ENCODE results near the gene MRPL34.

The MRPL34 gene

DNA sequence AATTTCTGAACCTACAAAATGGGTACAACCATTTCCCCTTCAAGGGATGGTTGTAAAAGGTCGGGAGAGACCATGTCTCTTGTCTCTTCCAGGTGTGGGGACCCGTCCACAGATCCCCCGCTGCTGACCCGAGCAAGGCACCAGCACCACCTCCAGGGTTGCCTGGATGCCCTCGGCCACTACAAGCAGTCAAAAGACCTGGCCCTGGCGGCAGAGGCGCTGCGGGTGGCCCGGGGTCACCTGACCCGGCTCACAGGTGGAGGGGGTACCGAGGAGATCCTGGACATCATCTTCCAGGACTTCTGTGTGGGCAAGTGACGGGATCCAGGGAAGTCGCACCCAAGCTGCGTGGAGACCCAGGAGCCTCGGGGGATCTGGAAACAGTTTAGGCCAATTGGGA is 35.7 kb downstream of the MRPL34 start:
- no peak for DNase-seq (ENCODE audit: low read depth, low spot score)

DNA sequence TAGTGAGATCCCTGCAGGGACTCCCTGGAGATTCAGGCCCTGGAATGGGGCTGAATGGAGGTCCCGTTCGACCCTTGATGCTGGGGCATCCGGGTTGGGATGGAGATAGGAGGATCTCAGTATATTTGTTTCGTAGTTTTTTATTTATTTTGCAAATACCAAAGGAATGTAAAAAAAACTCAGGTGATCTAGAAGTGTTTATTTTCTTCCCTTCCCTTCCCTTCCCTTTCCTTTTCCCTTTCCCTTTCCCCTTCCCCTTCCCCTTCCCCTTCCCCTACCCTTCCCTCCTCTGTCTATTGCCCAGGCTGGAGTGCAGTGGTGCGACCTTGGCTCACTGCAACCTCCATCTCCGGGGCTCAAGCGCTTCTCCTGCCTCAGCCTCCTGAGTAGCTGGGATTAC is 36.2 kb downstream of the MRPL34 start:
- DNase-seq (ENCODE audit: low read depth, low spot score), result no peak

DNA sequence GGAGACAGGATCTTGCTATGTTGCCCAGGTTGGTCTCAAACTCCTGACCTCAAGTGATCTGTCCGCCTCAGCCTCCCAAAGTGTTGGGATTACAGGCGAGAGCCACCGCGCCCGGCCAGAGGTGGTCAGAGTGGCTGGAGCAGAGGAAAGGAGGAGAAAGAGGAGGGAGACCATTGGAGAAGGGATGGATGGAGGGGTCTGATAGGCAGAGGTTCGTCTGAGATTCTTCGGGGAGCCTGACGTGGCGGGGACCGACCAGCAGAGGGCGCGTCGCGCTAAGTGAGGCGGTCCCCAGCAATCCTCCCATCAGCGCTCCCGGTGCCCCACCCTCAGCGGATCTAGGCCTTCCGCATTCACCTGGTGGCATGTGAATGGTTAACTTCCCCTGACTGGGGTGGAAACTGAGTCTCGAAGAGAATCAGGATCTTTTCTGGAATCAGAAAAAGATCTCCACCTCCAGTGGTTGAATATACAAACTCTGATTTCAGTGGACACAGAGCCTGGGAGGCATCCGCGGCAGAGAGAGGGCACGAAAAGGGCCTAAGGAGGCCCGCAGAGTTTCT is 40.5 kb downstream of the MRPL34 start:
- peak; percentile 85 for DNase-seq (ENCODE audit: low read depth, low spot score)

DNA sequence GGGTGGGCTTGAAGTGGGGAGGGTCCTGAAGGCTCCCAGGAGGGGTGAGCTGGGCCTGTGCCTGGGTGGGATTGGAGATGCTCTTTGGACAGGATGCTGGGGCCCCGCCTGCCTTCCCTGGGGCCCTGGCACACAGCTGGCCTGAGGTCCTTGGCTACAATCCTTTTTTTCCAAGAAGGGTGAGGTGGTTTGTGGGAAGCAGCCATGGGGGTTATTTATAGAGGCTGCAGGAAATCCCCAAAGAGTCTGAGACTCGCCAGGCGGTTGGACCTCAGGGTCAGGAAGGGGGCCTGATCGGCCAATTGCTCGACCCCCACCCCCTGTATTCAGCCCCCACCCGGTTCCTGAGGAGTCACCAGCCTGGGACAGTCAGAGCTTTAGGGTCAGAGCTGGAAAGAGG is 41.7 kb downstream of the MRPL34 start:
- DNase-seq (ENCODE audit: low read depth, low spot score), result no peak

DNA sequence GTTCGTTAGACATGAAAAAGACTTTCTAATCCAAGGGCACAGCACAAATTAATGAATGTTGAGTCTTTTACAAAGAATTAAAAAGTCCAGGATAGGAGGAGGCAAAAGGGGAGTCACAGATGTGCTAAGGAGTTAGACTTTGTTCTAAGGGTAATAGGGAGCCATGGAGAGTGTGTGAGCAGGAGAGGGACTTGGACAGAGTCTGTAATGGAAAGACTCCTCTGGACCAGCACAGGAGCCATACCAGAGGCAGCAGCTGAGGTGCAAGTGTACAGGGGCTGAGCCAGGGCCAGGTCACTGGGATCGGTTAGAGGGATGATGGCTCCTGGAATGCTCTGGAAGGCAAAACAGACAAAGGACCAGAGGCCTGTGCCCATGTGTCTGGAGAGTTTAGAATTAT is 42.2 kb downstream of the MRPL34 start:
- DNase-seq (ENCODE audit: low read depth, low spot score), result no peak

DNA sequence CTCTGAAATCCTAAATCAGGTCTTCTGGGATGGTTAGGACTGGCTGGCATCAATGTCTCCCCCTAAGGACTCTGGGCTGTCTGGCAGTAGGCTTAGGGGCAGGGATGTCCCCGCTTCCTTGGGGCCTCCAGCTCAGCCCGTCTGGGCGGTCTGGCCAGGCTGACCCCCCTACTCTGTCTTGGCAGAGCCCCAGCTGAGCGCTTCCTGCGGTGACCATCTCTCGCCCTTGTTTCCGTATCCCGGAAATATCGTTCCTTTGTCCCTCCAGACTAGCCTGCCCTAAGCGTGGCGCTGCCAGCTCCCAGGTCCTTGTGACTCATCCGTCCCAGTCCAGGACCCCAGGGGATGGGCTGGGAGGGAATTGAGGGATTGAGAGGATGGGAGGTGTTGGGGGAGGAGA is 43.0 kb downstream of the MRPL34 start:
- DNase-seq (ENCODE audit: low read depth, low spot score), result peak; percentile 81

DNA sequence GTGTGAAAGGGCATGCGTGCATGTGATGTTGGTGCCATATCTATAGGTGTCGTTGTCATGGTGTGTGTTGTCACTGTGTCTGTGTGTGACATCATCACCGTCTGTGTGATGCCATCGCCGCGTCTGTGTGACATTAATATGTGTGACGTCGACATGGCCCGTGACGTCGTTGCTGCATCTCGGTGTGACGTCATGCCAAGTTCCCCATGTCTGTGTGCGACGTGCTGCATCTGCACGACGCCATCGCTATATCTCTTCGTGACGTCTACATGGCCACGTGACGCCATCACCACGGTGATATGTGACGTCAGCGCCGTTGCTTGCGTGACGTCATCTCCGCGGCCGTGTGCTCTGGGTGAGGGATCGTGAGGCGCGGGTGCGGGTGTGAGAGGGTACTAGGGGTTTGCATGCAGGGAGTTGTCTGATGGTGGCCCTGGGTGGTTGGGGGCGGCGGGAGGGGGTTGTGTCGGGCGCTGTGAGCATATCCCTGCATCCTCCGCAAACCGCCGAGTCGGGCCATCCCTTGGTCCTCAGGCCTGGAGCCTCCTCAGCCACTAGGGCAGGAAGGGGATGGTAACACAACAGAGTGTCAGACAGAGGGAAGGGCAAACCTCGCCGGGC is 46.3 kb downstream of the MRPL34 start:
- DNase-seq (ENCODE audit: low read depth, low spot score), result no peak

DNA sequence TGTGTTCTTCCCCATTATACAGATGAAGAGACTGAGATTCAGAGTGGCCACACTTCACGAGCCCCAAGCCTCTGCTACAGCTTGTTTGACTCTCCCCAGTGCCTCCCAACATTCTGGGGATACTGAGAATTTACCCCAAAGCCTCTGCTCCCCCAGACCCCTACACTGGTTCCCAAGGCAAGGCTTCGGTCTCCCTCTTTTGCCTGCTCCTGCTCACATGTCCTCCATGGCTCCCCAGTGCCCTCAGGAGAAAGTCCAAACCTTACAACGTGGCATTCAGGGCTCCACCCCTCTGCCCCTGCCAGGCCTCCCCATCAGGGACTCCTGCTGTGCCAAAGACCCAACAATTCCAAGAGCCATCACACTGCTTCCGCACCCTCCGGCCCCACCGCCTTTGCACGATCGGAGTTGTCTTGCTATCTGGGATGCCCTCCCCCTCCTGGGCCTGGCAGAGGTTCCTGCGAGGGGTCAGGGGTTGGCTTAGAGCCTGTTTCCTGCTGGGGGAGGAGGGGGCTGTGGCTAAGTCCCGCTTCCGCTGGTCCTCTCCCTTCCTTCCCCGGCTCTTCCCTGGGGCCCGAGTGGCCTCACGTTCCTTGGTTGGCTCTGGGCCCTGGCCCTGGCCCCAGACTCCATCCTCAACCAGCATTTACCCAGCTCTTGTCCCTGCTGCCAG is 47.1 kb downstream of the MRPL34 start:
- DNase-seq (ENCODE audit: low read depth, low spot score), result no peak

DNA sequence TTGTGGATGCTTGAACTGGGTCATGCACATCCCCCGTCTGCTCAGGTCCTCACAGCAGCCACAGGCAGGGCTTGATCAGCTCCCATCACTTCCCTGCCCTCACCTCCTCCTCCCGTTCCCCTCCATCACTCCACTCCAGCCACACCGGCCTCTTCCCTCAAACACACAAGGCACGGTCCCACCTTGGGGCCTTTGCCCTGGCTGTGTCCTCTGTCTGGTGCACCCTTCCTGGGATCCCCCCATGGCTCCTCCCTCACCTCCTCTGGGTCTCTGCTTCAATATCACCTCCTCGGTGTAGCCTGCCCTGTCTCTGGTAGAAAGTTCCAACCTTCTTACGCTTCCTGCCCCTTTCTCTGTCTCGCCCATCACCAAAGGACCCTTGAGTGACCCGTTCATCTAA is 47.7 kb downstream of the MRPL34 start:
- DNase-seq (ENCODE audit: low read depth, low spot score), result no peak
